ENCODE measurements around the gene ATP2A2.

ATP2A2 gene

DNA sequence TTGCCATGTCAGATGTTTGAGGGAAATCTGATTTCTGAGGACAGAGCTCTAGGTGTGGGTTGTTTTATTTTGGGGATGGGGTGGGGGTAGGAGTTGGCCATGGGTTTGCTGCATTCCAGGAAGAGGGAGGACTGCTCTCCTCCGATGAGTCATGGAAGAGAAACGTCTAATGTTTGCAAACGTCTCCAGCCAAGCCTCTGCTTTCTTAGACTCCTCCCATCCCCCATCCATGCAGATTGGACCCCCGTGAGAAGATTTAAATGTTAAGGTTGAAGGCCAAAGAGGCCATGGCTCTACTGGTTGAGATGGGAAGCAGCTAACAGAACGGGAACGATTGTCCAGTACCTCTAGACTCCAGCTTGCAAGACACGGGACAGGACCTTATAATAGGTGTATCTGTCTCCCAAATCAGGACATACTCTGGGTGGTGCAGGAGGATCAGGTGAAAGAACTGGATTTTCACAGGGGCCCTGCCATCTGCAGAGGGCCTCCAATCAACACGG is 11.4 kb upstream of the ATP2A2 start:
- in situ Hi-C loops (cut with HindIII; ENCODE audit: low sequenced_read_pairs): loop anchor here (5.0 kb wide), 1 partner anchor 57 kb away; no protein-coding TSS in a partner anchor
- H3K4me3 ChIP-seq (ENCODE audit: low read depth, low read length): no peak overlapping the region
- TF ChIP-seq, protein P1, sequence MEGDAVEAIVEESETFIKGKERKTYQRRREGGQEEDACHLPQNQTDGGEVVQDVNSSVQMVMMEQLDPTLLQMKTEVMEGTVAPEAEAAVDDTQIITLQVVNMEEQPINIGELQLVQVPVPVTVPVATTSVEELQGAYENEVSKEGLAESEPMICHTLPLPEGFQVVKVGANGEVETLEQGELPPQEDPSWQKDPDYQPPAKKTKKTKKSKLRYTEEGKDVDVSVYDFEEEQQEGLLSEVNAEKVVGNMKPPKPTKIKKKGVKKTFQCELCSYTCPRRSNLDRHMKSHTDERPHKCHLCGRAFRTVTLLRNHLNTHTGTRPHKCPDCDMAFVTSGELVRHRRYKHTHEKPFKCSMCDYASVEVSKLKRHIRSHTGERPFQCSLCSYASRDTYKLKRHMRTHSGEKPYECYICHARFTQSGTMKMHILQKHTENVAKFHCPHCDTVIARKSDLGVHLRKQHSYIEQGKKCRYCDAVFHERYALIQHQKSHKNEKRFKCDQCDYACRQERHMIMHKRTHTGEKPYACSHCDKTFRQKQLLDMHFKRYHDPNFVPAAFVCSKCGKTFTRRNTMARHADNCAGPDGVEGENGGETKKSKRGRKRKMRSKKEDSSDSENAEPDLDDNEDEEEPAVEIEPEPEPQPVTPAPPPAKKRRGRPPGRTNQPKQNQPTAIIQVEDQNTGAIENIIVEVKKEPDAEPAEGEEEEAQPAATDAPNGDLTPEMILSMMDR (IDR thresholded peaks at IDR 0.05; ENCODE audit: low read depth, low read length, missing control alignments): no peak
- no peak for DNase-seq (ENCODE audit: low read depth)

DNA sequence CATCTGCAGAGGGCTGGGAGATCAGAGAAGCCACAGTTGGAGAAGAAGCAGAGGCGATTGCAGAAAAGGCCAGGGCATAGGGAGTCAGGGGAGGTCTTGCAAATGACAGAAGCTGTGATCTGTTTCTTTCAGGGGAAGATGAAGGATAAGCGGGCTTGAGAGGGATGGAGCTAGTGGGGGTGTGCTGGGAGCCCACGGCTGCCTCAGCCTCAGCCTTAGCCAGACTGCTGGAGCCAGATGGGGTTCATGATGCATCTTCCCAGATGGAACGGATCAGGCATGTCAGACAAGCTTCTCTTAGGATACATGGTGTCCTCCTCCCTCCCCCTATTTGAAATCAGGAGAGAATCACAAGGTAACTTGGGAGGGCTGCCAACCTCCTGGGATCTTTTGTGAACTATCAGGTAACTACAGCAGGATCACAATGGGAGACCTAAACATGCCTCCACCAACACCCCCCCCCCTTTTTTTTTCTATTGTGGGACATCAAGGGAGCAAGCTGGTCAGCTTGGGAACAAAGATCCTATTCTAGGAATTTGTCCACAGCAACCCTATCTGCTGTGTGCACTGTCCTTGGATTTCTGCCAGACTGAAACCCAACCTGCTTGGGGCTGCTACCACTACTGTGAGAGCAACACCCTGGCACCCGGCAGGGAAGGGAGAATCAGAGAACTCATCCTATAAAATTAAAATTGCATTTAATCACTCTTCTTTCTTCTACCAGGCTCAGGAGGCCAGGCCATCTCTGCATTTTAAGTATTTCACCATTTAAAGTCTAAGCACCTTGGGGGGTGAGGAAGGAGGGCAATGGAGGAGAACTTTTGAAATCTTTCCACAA is 10.7 kb upstream of the ATP2A2 start:
- TF ChIP-seq, protein P1 (IDR thresholded peaks at IDR 0.05; ENCODE audit: low read depth, low read length, missing control alignments): no peak
- in situ Hi-C loops (cut with HindIII; ENCODE audit: low sequenced_read_pairs): no loop called here
- no peak for DNase-seq (ENCODE audit: low read depth)
- no peak overlapping the region for H3K4me3 ChIP-seq (ENCODE audit: low read depth, low read length)

DNA sequence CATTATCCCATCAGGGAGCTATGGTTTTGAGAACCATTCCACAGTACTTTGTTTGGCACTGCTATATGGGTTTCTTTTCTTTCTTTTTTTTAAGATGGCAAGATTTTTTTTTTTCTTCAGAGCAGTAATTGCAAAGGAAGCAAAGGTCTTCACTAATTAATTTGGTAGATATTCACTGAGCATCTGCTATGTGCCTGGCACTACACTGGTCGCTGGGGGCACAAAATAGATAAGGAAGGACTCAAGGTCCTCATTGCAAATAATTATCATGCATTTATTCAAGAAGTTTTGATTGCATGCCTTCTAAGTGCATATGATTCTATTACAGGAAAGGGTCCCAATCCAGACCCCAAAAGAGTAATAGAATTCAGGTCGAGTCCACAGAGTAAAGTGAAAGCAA is 10.0 kb upstream of the ATP2A2 start:
- H3K4me3 ChIP-seq (ENCODE audit: low read depth, low read length): no peak overlapping the region
- no peak for DNase-seq (ENCODE audit: low read depth)
- TF ChIP-seq, protein P1 (IDR thresholded peaks at IDR 0.05; ENCODE audit: low read depth, low read length, missing control alignments): no peak
- in situ Hi-C loops (cut with HindIII; ENCODE audit: low sequenced_read_pairs): no loop called here

DNA sequence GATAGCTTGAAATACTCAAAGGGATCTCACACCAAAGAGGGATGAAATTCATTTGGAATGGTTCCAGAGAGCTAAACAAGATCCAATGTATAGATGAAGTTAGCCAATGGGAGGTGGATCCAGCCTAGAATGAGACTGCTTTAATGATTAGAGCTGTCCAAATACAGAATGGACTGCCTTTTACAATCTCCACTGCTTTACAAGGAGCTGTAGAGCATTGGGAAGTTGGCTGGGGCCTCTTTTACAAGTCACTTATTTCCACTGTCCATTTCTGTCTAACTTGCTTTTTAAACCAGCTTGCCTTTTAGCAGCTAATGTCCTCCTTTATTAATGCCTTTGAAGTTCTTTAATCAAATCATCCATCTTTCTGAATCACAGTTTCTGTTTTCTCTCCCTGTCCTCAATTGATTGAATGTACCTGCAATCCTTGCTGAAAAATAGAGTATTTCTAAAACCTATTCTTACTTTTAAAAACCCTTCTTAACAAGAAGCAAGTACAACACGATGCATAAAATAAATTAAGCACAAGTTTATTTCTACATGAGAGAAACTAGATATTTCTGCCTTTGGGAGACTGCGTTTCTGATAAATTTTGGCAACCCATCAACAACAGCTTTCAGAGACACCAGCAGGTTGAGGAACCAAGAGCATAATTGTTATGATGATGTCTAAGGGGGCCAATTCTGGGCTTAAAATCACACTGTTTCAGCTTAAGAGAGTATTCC is 3.4 kb upstream of the ATP2A2 start:
- TF ChIP-seq, protein P1 (IDR thresholded peaks at IDR 0.05; ENCODE audit: low read depth, low read length, missing control alignments): no peak
- DNase-seq (ENCODE audit: low read depth): no peak
- H3K4me3 ChIP-seq (ENCODE audit: low read depth, low read length): no peak overlapping the region
- in situ Hi-C loops (cut with HindIII; ENCODE audit: low sequenced_read_pairs): no loop called here

DNA sequence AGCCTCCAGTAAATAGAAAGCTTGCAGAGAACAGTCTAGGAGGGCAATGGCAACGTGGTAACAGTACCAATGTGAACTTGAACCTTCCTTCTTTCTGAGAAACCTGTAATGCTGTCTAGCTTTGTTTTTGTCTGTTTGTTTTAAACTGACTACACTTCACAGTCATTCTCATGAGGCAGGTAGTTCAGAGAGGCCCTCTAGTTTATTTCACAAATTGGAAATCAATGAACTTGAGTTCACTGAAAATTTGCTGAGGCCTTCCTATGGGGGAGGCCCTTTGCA is 2.9 kb upstream of the ATP2A2 start:
- no peak for DNase-seq (ENCODE audit: low read depth)

More for the DNA sequence above, 2.9 kb upstream of the ATP2A2 start:
- H3K4me3 ChIP-seq (ENCODE audit: low read depth, low read length): no peak overlapping the region
- TF ChIP-seq, protein P1 (IDR thresholded peaks at IDR 0.05; ENCODE audit: low read depth, low read length, missing control alignments): no peak
- in situ Hi-C loops (cut with HindIII; ENCODE audit: low sequenced_read_pairs): no loop called here

Measured in astrocyte of the cerebellum (primary cell).